RWPE2 (cell line): Measurements from ENCODE around the gene CUL5.

ENCODE experiments used
- ATAC-seq: fragments of 200-7000 bp; cut with Tn5 transposase; 3 replicates; pipeline ENCODE4 v1.9.1; 2021; ENCODE audit warnings: low read depth
- DNase-seq: peaks from one replicate; pipeline ENCODE4 v3.0.0-alpha.2; 2020; ENCODE audit warnings: low spot score
- H3K27ac ChIP-seq: fragments of 450-650 bp; 2 replicates; pipeline ENCODE4 v1.5.1; 2017; ENCODE audit warnings: mild to moderate bottlenecking; ENCODE audit not compliant: poor library complexity, severe bottlenecking
- H3K27me3 ChIP-seq: fragments of 250-450 bp; sonication (Bioruptor Pico); 2 replicates; pipeline ENCODE4 v1.5.1; 2021; ENCODE audit warnings: mild to moderate bottlenecking, moderate library complexity; ENCODE audit not compliant: insufficient read depth, poor library complexity, severe bottlenecking
- H3K36me3 ChIP-seq: fragments of 250-450 bp; sonication (Bioruptor Pico); 2 replicates; pipeline ENCODE4 v1.5.1; 2020; ENCODE audit warnings: low read depth, mild to moderate bottlenecking, moderate library complexity
- H3K4me1 ChIP-seq: fragments of 250-450 bp; sonication (Bioruptor Pico); 2 replicates; pipeline ENCODE4 v1.5.1; 2021; ENCODE audit warnings: mild to moderate bottlenecking, moderate library complexity; ENCODE audit not compliant: insufficient read depth, poor library complexity, severe bottlenecking
- H3K4me3 ChIP-seq: fragments of 250-450 bp; sonication (Bioruptor Pico); 2 replicates; pipeline ENCODE4 v1.5.1; 2021; ENCODE audit warnings: mild to moderate bottlenecking, moderate library complexity; ENCODE audit not compliant: severe bottlenecking
- H3K9me3 ChIP-seq: fragments of 250-450 bp; sonication (Bioruptor Pico); 2 replicates; pipeline ENCODE4 v1.5.1; 2021; ENCODE audit warnings: mild to moderate bottlenecking, moderate library complexity; ENCODE audit not compliant: severe bottlenecking
- TF ChIP-seq, protein P1 (sequence below): fragments of 450-650 bp; IDR thresholded peaks from one replicate; pipeline ENCODE4 v1.5.1; 2017; ENCODE audit warnings: mild to moderate bottlenecking, moderate library complexity; ENCODE audit not compliant: poor library complexity, severe bottlenecking

The CUL5 gene

GRCh38 chr11:107970049-107970448, 38.6 kb upstream of the CUL5 start:
- Histone ChIP-seq H3K4me3 (no peak overlapping the region), H3K27ac (no peak overlapping the region), H3K36me3 (no peaks in the 10 kb centered on the region), H3K4me1 (no peaks in the 10 kb centered on the region), H3K27me3 (no peaks in the 10 kb centered on the region), H3K9me3 (no peaks in the 10 kb centered on the region)
- no peak for DNase-seq
- TF ChIP-seq, protein P1, sequence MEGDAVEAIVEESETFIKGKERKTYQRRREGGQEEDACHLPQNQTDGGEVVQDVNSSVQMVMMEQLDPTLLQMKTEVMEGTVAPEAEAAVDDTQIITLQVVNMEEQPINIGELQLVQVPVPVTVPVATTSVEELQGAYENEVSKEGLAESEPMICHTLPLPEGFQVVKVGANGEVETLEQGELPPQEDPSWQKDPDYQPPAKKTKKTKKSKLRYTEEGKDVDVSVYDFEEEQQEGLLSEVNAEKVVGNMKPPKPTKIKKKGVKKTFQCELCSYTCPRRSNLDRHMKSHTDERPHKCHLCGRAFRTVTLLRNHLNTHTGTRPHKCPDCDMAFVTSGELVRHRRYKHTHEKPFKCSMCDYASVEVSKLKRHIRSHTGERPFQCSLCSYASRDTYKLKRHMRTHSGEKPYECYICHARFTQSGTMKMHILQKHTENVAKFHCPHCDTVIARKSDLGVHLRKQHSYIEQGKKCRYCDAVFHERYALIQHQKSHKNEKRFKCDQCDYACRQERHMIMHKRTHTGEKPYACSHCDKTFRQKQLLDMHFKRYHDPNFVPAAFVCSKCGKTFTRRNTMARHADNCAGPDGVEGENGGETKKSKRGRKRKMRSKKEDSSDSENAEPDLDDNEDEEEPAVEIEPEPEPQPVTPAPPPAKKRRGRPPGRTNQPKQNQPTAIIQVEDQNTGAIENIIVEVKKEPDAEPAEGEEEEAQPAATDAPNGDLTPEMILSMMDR: no peak
- ATAC-seq: no peak

- Histone ChIP-seq H3K9me3 (no peaks in the 10 kb centered on the region), H3K27ac (no peak overlapping the region), H3K4me1 (no peaks in the 10 kb centered on the region), H3K27me3 (no peaks in the 10 kb centered on the region), H3K36me3 (no peaks in the 10 kb centered on the region), H3K4me3 (no peak overlapping the region)
- ATAC-seq (no peak), DNase-seq (no peak)
- TF ChIP-seq, protein P1: no peak
These were observed 35.1 kb upstream of the CUL5 start for GRCh38 chr11:107973641-107974040.

- H3K36me3 ChIP-seq: no peaks in the 10 kb centered on the region
- no peak for DNase-seq
These were observed 20.1 kb upstream of the CUL5 start for GRCh38 chr11:107988397-107989158.

DNA sequence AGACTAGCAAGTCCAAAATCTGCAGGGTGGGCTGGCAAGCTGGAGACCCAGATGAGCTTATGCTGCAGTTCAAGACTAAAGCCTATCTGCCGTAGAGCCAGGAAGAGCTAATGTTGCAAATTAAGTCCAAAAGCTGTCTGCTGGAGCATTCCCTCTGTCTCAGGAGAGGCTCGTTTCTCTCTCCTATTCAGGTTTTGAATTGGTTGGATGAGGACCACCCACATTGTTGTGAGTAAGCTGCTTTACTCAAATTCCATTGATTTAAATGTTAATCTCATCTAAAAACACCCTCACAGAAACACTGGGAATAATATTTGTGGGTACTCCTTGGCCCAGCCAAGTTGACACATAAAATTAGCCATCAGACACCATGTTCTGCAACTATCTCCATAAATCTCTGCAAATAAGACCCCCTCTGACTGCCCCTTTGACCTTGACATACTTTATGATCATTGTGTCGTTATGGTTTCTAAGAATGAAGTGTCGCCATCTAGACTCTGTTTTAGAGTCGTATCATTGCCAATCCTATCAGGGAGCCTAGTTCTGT, 16.8 kb upstream of the CUL5 start:
- Histone ChIP-seq H3K27me3 (no peaks in the 10 kb centered on the region), H3K9me3 (no peaks in the 10 kb centered on the region), H3K27ac (no peak overlapping the region), H3K4me3 (no peak overlapping the region), H3K36me3 (no peaks in the 10 kb centered on the region), H3K4me1 (no peaks in the 10 kb centered on the region)
- DNase-seq (no peak), ATAC-seq (no peak)
- TF ChIP-seq, protein P1: no peak

More at GRCh38 chr11:107988397-107989158, 20.1 kb upstream of the CUL5 start:
- Histone ChIP-seq H3K27me3 (no peaks in the 10 kb centered on the region), H3K27ac (no peak overlapping the region), H3K4me1 (no peaks in the 10 kb centered on the region), H3K4me3 (no peak overlapping the region), H3K9me3 (no peaks in the 10 kb centered on the region)
- ATAC-seq: no peak
- TF ChIP-seq, protein P1: no peak
